Measurements from ENCODE around the gene ILKAP.

ILKAP gene

GRCh38 chr2:238138331-238139195, 64.9 kb downstream of the ILKAP start, which contains the start of gene KLHL30:
Gene KLHL30 (plus strand): TSS chr2:238138668. CDS start chr2:238140755, 2,087 bp downstream.
- Histone ChIP-seq H3F3A (ENCODE audit: insufficient read depth) (no peaks in the 10 kb centered on the region), H3K79me2 (ENCODE audit: insufficient read depth, low read length) (no peaks in the 10 kb centered on the region), H3K27ac (ENCODE audit: low read depth, low read length) (no peak within 1 kb of the TSS), H2AFZ (ENCODE audit: low read depth, low read length, severe bottlenecking) (no peak within 1 kb of the TSS), H3K36me3 (ENCODE audit: low read length) (no peaks in the 10 kb centered on the region), H3K27me3 (ENCODE audit: low read length) (no peaks in the 10 kb centered on the region), H3K9ac (ENCODE audit: low read length) (no peak within 1 kb of the TSS), H3K4me3 (ENCODE audit: insufficient read depth, low read length, poor library complexity, severe bottlenecking) (no peak within 1 kb of the TSS), H4K20me1 (ENCODE audit: low read depth, low read length) (no peaks in the 10 kb centered on the region), H3K4me2 (ENCODE audit: low read depth, low read length, poor library complexity, severe bottlenecking) (peak within 1 kb of the TSS; percentile 1), H3K9me2 (replicated peaks; ENCODE audit: insufficient read depth, low read length) (no peaks in the 10 kb centered on the region), H3K9me3 (ENCODE audit: insufficient read depth, low read length) (no peaks in the 10 kb centered on the region)
- no peak for TF ChIP-seq EZH2phosphoT487 (conservative IDR thresholded peaks at IDR 0.05; ENCODE audit: low read length)
- no peak for TF ChIP-seq CTCF (IDR thresholded peaks at IDR 0.05; ENCODE audit: insufficient read depth, low read length, poor library complexity, severe bottlenecking)

GRCh38 chr2:238137885-238138284, 65.6 kb downstream of the ILKAP start:
- H3K36me3 ChIP-seq (ENCODE audit: low read length): no peaks in the 10 kb centered on the region
- H4K20me1 ChIP-seq (ENCODE audit: low read depth, low read length): no peaks in the 10 kb centered on the region
- no peak overlapping the region for H3K27ac ChIP-seq (ENCODE audit: low read depth, low read length)
- H3F3A ChIP-seq (ENCODE audit: insufficient read depth): no peaks in the 10 kb centered on the region
- TF ChIP-seq CTCF (IDR thresholded peaks at IDR 0.05; ENCODE audit: insufficient read depth, low read length, poor library complexity, severe bottlenecking): no peak
- TF ChIP-seq EZH2phosphoT487 (conservative IDR thresholded peaks at IDR 0.05; ENCODE audit: low read length): no peak
- H3K9me3 ChIP-seq (ENCODE audit: insufficient read depth, low read length): no peaks in the 10 kb centered on the region
- no peak overlapping the region for H3K4me2 ChIP-seq (ENCODE audit: low read depth, low read length, poor library complexity, severe bottlenecking)
- no peak overlapping the region for H3K9ac ChIP-seq (ENCODE audit: low read length)
- no peak overlapping the region for H2AFZ ChIP-seq (ENCODE audit: low read depth, low read length, severe bottlenecking)
- no peaks in the 10 kb centered on the region for H3K79me2 ChIP-seq (ENCODE audit: insufficient read depth, low read length)
- H3K9me2 ChIP-seq (replicated peaks; ENCODE audit: insufficient read depth, low read length): no peaks in the 10 kb centered on the region
- no peak overlapping the region for H3K4me3 ChIP-seq (ENCODE audit: insufficient read depth, low read length, poor library complexity, severe bottlenecking)
- no peaks in the 10 kb centered on the region for H3K27me3 ChIP-seq (ENCODE audit: low read length)

GRCh38 chr2:238136820-238137537, 66.5 kb downstream of the ILKAP start:
- no peaks in the 10 kb centered on the region for H3F3A ChIP-seq (ENCODE audit: insufficient read depth)
- TF ChIP-seq CTCF (IDR thresholded peaks at IDR 0.05; ENCODE audit: insufficient read depth, low read length, poor library complexity, severe bottlenecking) (no peak), EZH2phosphoT487 (conservative IDR thresholded peaks at IDR 0.05; ENCODE audit: low read length) (no peak)
- H3K36me3 ChIP-seq (ENCODE audit: low read length): no peaks in the 10 kb centered on the region
- no peak overlapping the region for H3K27ac ChIP-seq (ENCODE audit: low read depth, low read length)
- no peak overlapping the region for H2AFZ ChIP-seq (ENCODE audit: low read depth, low read length, severe bottlenecking)
- H3K4me2 ChIP-seq (ENCODE audit: low read depth, low read length, poor library complexity, severe bottlenecking): no peak overlapping the region
- H3K4me3 ChIP-seq (ENCODE audit: insufficient read depth, low read length, poor library complexity, severe bottlenecking): no peak overlapping the region
- no peaks in the 10 kb centered on the region for H3K79me2 ChIP-seq (ENCODE audit: insufficient read depth, low read length)
- H3K27me3 ChIP-seq (ENCODE audit: low read length): no peaks in the 10 kb centered on the region
- no peak overlapping the region for H3K9ac ChIP-seq (ENCODE audit: low read length)
- no peaks in the 10 kb centered on the region for H3K9me3 ChIP-seq (ENCODE audit: insufficient read depth, low read length)
- H4K20me1 ChIP-seq (ENCODE audit: low read depth, low read length): no peaks in the 10 kb centered on the region
- no peaks in the 10 kb centered on the region for H3K9me2 ChIP-seq (replicated peaks; ENCODE audit: insufficient read depth, low read length)

All from SU-DHL-6 (cell line).